HG03439 (cell line): ENCODE measurements around the gene CDKN1A.
"Not testable (repeated sequence)": the region's sequence is repeated elsewhere in the genome, so short reads cannot be mapped to it uniquely, and the experiment has no call there.

Experiments
- ATAC-seq: cut with Tn5 transposase; IDR thresholded peaks from one replicate; pipeline ENCODE4 v1.9.1; 2021; ENCODE audit warnings: mild to moderate bottlenecking, moderate library complexity; ENCODE audit not compliant: unreplicated experiment

Gene CDKN1A

DNA sequence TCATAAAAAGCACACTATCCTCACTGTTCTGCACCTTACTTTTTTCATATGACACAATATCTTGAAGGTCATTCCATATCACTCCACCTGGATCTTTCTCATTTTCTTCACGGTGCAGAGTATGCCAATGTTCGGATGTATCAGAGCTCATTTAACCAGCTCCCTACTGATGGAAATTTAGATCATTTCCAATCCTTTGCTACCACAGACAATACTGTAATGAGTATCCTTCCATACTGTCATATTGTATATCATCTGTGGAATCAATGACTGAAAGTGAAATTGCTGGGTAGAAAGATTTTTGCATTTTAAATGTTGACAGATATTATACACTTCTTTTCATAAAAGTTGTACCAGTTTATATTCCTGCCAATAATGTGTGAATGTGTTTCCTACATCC, 16.9 kb downstream of the CDKN1A start:
- no peak for ATAC-seq

DNA sequence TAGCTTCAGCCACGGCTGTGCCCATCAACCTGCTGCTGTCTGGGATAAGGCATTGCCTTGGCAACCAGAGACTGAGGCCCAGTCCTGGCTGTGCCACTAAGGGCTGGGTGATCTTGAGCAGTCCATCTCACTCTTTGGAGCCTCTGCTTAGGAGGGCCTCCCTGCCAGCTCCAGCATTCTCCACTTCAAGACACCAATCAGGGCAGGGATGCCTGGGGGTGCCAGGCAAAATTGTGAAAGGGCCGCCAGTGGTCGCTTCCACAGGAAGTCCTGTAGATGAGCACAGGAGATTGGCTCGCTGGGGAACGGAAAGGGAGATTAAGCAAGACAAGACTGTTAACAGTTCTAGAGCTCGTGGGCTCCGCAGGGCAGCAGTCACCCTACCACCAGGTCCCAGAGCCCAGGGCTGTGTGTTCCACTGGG, 19.0 kb downstream of the CDKN1A start, which contains the start of gene RAB44:
Gene RAB44 (plus strand): TSS at position 346 of the 423 bp plus-strand sequence. CDS start 6,410 bp downstream, outside the sequence.
- ATAC-seq = no peak

DNA sequence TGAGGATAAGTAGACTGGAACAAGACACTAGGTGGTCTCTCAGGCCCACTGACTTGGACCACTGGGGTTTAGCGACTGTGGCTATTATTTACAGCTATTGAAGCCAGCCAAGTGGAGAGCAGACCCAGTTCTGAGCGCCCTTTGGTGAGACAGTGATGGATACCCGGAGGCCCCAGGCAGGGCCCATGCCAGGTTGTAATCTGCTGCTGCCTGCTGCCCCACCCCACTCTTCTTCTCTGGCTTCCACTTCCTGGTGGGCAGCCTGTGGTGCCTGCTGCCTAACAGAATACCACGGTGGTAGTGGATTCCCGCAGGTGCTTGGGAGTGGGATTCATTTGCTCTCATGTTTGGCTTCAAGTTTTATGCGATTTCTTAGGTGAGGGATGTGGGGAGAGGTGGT, 19.7 kb downstream of the CDKN1A start:
- ATAC-seq = no peak

DNA sequence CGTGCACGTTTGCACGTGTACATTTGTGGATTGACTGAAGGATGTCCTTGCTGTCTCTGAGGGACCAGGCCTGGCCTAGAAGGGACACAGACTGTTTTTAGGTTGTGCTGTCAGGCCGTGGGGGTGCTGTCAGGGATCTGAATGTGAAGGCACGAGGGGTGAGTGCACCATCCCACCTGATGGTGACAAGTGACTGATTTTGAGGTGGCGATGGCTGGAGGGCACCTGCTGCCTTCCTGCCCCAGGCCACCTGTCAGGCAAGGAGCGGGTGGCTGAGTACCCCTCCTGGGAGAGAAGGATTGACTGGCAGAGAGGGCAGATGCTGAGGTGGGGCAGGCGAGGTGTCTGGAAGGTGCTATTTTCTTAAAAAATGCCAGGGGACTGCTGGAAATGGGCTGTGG, 20.4 kb downstream of the CDKN1A start:
- ATAC-seq = no peak

DNA sequence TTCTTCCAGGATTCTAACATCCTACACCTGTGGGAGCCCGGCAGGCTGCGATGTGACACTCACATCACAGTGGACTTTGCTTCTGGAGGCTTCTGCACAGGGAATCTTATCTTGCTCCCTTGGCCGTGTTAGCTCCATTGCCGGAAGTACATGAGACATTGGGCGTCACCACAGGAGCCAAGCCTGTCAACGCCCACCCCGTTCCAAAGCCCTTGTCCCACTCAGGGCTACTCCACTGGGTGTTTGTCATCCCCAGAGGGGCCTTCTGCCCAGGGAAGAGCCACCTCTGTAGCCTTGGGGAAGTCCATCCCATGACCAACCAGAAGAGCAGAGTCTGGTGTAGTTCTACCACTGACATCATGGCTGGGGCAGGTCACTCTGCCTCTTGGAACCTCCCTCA, 20.8 kb downstream of the CDKN1A start:
- ATAC-seq = no peak

DNA sequence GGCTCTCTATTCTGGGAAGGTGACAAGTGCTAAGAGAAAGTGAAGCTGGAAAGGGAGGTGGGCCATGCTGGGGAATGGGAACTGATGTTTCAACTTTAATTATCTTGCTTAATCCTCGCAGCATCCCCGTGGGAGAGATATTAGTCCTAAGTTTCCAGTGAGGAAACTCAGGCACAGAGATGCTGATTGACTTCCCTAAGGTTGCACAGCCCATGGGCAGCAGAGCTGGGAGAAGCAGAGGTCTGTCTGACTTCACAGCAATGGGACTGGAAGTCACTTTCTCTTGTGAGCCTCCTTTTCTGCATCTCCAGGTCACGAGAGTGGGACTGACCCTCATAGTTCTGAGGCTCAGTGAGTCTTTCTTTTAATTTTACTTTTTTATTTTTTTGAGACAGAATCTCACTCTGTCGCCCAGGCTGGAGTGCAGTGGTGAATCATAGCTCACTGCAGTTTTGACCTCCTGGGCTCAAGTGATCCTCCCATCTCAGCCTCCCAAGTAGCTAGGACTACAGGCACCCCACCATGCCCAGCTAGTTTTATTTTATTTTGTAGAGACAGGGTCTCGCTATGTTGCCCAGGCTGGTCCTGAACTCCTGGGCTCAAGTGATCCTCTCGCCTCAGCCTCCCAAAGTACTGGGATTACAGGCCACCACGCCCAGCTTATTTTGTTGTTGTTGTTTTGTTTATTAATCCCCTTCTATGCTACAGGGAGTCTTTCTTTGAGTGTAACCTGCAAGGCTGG, 21.7 kb downstream of the CDKN1A start:
- no peak for ATAC-seq

DNA sequence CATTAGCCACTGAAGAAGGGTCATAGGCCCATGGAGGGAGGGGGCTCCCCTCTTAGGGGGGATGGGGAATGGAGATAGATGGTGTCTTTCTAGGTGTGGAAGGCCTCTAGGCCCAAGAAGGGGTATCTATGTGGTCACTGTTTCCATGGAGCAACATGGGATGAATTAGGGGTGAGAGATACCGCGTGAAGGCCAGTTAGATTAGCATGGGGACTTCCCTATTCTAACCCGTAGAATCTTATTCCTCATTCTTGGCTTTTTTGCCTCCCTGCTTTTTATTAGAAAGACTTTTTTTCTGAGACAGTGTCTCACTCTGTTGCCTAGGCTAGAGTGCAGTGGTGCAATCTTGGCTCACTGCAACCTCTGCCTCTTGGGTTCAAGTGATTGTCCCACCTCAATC, 22.3 kb downstream of the CDKN1A start:
- ATAC-seq = no peak

DNA sequence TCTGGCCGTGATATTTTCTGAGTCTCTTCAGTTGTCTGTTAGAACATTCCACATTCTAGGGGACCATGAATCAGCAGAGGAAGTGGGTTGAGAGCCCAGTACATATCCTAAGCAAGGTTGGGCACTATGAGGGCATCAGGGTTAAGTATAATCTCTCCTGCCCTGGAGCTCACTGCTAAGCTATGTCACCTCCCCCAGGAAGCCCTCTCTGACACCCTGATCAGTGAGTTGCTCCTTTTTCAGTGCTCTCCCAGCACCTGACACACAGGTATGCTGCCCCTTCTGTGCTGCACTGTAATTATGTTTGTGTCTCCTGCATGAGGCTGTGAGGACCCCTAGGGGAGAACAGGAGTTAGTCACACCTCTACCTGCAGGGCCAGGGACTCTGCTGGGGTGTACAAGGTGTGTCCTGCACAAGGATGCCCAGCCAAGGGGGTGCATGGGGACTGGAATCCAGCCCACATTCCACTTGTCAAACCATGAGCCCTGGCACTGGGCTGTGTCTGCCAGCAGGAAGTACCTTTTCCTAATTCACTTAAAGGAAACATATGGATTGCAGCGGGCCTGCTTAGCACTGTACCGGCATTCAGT, 23.0 kb downstream of the CDKN1A start:
- ATAC-seq = no peak

DNA sequence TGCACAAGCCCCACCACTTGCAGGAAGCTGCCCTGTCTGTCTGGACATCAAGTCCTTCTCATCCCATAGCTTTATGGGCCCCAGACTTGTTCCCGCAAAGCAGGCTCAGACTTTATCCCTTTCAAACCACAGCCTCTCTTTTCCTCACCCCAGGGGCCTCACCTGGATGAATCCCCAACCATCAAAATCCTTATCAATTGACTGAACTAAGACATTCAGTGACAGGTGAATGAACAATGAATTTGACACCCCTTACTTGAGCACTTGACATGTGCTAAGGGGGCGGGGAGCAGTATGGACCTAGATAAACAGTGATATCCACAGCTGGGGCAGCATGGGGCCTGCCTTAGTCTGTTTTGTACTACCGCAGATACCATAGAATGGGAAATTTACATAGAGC, 24.1 kb downstream of the CDKN1A start:
- ATAC-seq = no peak

DNA sequence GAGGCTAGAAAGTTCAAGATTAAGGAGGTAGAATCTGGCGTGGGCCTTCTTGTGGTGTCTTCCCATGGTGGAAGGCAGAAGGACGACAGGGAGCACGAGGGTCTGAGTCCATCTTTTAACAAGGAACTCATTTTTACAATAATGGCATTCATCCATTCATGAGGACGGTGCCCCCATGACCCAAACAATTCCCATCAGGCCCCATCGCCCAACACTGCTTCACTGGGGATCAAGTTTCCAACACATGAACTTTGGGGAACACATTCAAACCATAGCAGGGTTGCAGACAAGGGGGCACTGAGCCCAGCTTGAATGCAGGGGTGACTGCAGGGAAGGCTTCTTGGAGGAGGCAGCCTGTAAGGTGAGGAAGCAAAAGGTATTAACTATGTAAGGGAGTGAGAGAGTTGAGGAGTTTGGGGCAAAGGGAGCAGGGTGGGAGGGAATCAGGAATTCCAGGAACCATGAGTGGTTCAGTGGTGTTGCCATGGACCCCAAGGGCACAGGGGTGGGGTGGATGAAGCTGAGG, 24.6 kb downstream of the CDKN1A start:
- no peak for ATAC-seq

DNA sequence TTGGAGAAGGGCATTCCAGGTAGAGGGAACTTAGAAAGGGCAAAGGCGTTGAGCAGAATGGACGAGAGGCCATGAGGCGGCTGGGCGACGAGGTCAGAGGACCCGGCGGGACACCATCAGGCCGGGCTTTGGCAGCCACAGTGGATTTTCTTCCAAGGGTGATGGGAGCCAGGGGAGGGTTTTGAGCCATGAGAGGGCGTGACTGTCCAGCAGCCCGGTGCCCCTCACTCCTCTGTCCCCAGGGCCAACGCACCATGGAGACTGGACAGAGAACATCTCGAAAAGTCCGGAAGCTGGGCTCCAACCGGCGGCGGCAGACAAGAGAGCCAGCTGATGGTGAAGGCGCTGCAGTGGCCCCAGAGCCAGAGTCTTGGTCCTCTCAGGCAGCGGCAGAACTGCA, 25.5 kb downstream of the CDKN1A start:
- no peak for ATAC-seq

DNA sequence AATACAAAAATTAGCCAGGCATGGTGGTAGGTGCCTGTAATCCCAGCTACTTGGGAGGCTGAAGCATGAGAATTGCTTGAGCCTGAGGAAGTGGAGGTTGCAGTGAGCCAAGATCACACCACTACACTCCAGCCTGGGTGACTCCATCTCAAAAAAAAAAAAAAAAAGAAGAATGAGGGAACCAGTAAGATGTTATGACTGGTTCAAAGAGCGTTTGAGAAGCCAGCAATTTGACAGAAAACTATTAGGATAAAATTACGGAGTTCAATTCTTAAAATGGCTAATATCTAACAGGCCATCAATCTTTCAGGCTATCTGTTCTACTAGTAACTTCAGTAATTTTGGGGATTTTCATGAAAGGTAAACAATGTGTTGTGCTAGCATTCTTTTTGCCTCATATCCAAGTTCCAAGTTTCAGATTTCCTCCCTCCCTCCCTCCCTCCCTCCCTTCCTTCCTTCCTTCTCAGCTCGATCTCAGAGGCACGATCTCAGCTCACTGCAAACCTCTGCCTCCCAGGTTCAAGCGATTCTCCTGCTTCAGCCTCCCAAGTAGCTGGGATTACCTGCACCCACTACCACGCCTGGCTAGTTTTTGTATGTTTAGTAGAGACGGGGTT, 26.6 kb downstream of the CDKN1A start:
- ATAC-seq = not testable (repeated sequence)

DNA sequence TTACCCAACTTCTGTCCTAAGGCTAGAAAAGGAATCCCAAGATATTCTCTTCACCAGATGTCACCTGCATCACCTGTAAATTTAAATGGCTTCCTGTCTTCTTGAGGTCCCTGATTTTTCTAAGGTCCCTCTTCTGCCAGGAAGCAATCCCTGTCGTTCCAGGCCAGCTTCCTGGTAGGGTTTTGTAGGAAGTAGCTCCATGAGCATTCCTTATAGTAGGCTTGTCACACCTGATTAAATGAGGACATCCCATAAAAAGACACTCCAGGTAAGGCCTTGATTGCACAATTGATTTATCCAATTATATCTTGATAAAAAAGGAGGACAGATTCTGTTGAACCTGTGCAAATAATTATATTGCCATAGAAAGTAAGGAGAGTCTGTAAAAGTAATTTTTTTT, 27.8 kb downstream of the CDKN1A start:
- no peak for ATAC-seq

DNA sequence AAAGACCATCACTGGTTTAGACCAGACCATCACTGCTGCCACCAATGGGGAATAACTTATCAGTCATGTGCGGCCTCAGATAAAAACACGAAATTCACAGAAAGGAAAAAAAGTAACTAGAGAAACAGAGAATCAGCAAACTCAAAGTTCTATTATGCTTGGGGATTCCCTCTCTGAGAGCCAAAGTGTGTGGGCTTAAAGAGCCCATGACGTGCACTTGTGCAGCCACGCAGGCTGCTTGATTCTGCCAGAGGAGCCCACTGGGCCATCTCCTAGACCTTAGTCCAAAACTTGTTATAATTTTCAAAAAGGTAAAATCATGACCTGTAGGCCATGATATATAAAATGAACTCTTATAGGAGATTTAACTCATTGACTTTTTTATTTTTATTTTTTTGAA, 34.3 kb downstream of the CDKN1A start:
- no peak for ATAC-seq

DNA sequence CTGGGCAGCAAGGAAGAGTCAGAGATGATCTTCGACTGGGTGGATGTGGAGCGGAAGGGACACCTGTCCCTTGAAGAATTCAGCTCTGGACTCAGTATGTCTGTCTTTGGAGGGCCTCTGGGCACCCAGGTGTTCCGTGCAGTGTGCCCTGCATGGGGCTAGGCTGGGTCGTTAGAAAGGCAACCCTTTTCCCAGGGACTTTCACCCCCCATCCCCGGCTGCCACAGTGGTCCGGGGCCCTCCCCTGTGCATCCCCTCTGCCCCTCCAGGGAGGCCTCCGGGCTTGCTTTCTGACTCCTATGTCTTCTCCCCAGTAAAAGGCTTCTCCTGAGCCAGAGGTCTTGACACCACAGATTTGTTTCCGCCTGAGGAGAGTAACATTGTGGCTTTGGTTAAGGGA, 35.3 kb downstream of the CDKN1A start:
- ATAC-seq = no peak

DNA sequence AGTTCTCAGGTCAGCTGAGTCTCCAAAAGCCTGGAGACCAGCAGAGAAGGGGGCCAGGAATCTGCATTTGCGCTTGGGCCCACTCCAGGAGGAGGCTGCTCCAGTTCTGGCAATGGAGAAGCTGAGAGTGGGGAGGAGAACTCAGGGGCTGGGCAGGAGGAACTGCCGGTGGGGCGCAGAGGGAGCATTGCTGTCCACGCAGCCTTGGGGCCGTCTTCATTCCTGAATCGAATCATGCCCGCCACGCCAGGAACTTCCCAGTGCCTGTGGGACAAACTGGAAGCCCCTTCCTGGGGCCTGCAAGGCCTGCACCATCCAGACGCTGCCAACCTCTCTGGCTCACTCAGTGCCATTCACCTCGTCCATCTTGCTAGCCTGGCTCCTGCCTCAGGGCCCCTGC, 36.0 kb downstream of the CDKN1A start:
- no peak for ATAC-seq

DNA sequence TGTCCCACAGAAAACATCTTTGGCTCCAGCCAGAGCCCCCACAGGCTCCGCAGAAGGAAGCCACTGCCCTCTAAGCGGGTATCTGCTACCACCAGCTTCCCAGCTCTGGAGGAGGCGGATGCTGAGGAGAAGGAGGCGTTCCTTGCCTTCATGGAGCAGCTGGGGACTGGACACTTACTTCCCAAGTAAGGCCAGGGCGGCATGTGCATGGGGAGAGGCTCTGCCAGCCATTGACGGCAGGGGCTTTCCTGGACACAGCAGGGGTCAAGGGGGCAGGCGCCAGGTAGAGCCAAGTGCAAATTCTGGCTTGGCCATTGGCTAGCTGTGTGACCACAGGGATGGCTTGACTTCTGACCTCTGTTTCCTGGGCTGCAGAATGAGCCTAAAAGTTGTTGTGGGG, 37.0 kb downstream of the CDKN1A start:
- no peak for ATAC-seq

DNA sequence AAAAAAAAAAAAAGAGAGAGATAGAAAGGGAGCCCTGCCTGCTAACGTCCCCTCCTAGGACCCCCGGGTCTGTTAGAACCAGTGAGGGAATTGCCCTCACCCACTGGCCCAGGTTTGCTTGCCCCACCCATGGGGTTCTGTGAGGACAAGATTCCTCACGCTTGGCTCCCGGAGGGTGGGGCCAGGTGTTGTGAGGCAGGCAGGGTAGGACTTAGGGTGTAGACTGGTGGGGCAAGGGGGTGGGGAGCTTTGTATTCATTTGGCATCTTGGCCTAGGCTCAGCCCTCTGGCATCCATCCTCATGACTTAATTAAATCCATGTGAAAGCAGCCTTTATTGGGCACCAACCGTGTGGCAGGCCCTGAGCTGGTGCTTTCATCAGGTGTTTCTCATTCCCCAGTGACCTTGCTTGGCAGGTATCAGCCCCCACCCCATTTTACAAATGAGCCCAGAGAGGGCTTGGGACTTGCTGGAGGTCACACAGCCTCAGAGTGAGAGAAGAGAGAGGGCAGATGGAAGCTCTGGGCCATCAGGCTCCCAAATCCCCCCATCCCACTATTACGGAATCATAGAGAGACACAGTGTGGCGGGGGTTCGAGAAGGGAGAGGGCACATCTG, 38.1 kb downstream of the CDKN1A start:
- ATAC-seq = no peak

DNA sequence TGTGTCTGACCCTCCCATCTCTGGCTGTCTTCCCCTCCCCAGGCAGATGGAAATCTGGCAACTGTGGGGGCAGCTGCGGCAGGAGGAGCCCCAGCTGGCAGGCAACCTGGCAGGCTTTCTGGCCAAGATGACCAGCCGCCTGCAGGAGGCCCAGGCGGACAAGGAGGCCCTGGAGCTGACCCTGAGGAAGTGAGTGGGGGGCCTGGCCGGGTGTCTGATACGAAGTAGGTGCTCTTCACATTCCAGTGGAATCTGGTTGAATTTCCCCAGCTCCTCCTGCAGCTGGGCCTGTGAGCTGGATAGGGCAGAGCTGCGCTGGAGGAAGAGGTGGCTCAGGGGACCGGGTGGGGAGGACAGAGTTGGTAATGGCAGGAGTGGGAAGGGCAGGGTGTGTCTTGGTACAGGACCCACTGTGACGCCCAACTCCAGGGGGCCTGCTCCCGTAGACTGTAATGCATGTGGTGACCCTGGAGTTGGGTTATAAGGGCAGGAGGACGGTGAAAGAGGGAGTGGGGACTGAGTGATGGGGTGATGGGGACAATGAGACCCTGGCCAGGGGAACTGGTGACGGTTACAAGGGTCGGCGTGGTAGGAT, 38.8 kb downstream of the CDKN1A start:
- no peak for ATAC-seq

DNA sequence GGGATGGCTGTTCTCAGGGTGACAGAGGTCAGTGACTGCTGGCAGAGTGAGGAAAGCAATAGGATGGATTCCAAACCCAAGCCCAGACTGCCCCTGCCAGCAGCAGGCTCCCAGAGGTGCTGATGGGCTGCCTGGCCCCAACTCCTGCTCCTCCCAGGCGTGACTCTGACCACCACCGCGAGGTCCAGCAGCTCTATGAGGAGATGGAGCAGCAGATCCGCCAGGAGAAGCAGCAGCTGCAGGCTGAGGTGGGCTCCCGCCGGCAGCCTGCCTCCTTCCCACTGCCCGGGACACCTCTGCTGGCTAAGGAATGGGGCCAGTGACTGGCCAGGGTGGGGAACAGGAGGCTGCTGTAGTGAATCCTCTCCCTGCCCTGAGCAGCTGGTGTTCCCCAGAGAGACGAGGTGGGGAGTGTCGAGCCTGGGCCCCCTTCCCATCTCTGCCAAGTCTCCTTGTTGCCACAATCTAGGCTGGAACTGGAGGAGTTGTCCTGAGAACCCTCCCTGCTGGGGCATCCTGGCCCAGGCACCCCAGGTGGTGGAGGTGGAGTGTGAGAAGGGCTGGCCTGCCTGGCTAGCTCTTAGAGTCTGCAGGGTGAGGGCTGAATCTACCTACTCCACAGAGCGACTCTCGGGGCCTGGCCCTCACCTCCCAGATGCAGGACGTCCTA, 39.5 kb downstream of the CDKN1A start:
- no peak for ATAC-seq

DNA sequence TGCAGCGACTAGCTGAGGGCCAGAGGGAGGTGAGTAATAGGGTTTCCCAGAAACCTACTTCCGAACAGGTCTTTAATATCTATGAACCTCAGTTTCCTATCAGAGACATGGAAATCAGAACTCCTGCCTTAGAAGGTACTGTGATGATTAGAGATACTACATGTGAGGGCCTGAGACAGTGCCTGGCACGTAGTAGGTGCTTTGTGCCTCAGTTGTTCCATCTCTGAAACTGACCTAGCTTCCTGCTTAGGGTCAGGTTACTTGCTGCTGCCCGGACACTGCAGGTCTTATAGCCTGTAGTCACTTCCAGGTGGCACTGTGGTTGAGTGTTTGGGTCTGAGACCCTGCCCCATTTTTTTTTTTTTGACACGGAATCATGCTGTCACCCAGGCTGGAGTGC, 40.0 kb downstream of the CDKN1A start:
- ATAC-seq = no peak
